Smooth muscle cell (in vitro differentiated cells): Measurements from ENCODE around the gene WASF1. TPM values are rescaled to one million over a fixed set of nuclear protein-coding genes. Genes with fewer than 3 reads are reported as not detected.

Experiments
- DNase-seq: peaks from one replicate; lab custom pipeline; 2025; ENCODE audit not compliant: unreplicated experiment; lab: John Stamatoyannopoulos, UW
- H2AFZ ChIP-seq: fragments of 200-600 bp; sonication (generic); 2 replicates; pipeline ENCODE4 v1.6.0; 2016; ENCODE audit warnings: antibody characterized with exemption, low read depth, mild to moderate bottlenecking
- H3F3A ChIP-seq: fragments of 200-600 bp; sonication (generic); 2 replicates; pipeline ENCODE4 v1.6.0; 2017; ENCODE audit warnings: antibody characterized with exemption, low read depth
- H3K27ac ChIP-seq: fragments of 200-600 bp; sonication (generic); 2 replicates; pipeline ENCODE4 v1.5.1; 2016; ENCODE audit warnings: low read depth, mild to moderate bottlenecking
- H3K27me3 ChIP-seq: fragments of 200-600 bp; sonication (generic); 2 replicates; pipeline ENCODE4 v1.6.1; 2016; ENCODE audit warnings: low read depth, mild to moderate bottlenecking
- H3K36me3 ChIP-seq: fragments of 200-600 bp; sonication (generic); 2 replicates; pipeline ENCODE4 v1.5.1; 2016; ENCODE audit warnings: low read depth
- H3K4me1 ChIP-seq: fragments of 200-600 bp; sonication (generic); 2 replicates; pipeline ENCODE4 v1.5.1; 2016; ENCODE audit warnings: low read depth
- H3K4me2 ChIP-seq: fragments of 200-600 bp; sonication (generic); 2 replicates; pipeline ENCODE4 v1.6.0; 2016; ENCODE audit warnings: mild to moderate bottlenecking
- H3K4me3 ChIP-seq: fragments of 200-600 bp; sonication (generic); 2 replicates; pipeline ENCODE4 v1.5.1; 2016; ENCODE audit warnings: mild to moderate bottlenecking
- H3K79me2 ChIP-seq: fragments of 200-600 bp; sonication (generic); 2 replicates; pipeline ENCODE4 v1.6.0; 2016; ENCODE audit warnings: low read depth, mild to moderate bottlenecking
- H3K9ac ChIP-seq: fragments of 200-600 bp; sonication (generic); 2 replicates; pipeline ENCODE4 v1.6.0; 2016; ENCODE audit warnings: low read depth
- H3K9me3 ChIP-seq: fragments of 200-600 bp; sonication (generic); replicated peaks from 2 replicates; pipeline ENCODE4 v1.5.1; 2016; ENCODE audit warnings: low read depth
- H4K20me1 ChIP-seq: fragments of 200-600 bp; sonication (generic); 2 replicates; pipeline ENCODE4 v1.6.0; 2016; ENCODE audit warnings: low read depth
- WGBS: methylation state at CpG from one replicate; pipeline ENCODE4 v1.1.7; 2016; ENCODE audit warnings: low lambda C conversion rate; 5-methylcytosine and 5-hydroxymethylcytosine counted together
- polyA plus RNA-seq: library from polyadenylated mRNA; unstranded; fragments of >200 nt; fragmentation: Nextera tagmentation; extraction: Ambion mirVana; gene quantifications from 2 replicates; pipeline ENCODE4 v1.2.1, GENCODE V29; 2016
- total RNA-seq: library from RNA; depleted of rRNA; stranded (reverse); fragments of >200 nt; gene quantifications from 2 replicates; pipeline ENCODE4 v1.2.3, GENCODE V29; 2014
- TF ChIP-seq, protein P1 (sequence below): fragments of 200-600 bp; sonication (generic); IDR thresholded peaks from 2 replicates; pipeline ENCODE4 v1.5.1; 2017; ENCODE audit warnings: borderline replicate concordance, mild to moderate bottlenecking, antibody characterized with exemption; ENCODE audit not compliant: insufficient read depth, poor library complexity, severe bottlenecking

WASF1 gene
- total and polyA plus RNA-seq, 2 experiments from 2014 or later, result 16.9 to 26.5 TPM

GRCh38 chr6:110196874-110197273 lies 17.4 kb upstream of the WASF1 start:
- Histone ChIP-seq H3K9me3 (no peaks in the 10 kb centered on the region), H3K9ac (no peak overlapping the region), H3K27me3 (no peaks in the 10 kb centered on the region), H3F3A (no peaks in the 10 kb centered on the region), H3K79me2 (peaks cover 61% of the 10 kb centered on the region), H3K4me1 (no peaks in the 10 kb centered on the region), H3K36me3 (no peaks in the 10 kb centered on the region), H3K27ac (no peak overlapping the region), H3K4me2 (no peak overlapping the region), H2AFZ (no peak overlapping the region), H3K4me3 (no peak overlapping the region), H4K20me1 (peaks cover 49% of the 10 kb centered on the region)
- DNase-seq, result no peak
- 96% methylated on average over 1 of the region's 1 CpG for WGBS
- TF ChIP-seq, protein P1, sequence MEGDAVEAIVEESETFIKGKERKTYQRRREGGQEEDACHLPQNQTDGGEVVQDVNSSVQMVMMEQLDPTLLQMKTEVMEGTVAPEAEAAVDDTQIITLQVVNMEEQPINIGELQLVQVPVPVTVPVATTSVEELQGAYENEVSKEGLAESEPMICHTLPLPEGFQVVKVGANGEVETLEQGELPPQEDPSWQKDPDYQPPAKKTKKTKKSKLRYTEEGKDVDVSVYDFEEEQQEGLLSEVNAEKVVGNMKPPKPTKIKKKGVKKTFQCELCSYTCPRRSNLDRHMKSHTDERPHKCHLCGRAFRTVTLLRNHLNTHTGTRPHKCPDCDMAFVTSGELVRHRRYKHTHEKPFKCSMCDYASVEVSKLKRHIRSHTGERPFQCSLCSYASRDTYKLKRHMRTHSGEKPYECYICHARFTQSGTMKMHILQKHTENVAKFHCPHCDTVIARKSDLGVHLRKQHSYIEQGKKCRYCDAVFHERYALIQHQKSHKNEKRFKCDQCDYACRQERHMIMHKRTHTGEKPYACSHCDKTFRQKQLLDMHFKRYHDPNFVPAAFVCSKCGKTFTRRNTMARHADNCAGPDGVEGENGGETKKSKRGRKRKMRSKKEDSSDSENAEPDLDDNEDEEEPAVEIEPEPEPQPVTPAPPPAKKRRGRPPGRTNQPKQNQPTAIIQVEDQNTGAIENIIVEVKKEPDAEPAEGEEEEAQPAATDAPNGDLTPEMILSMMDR, result no peak

- H3K9ac ChIP-seq, result no peak overlapping the region
- H3K36me3 ChIP-seq, result no peaks in the 10 kb centered on the region
- no peak overlapping the region for H2AFZ ChIP-seq
- no peaks in the 10 kb centered on the region for H3K4me1 ChIP-seq
- peaks cover 49% of the 10 kb centered on the region for H4K20me1 ChIP-seq
- H3K4me3 ChIP-seq, result no peak overlapping the region
- no peak for DNase-seq
- TF ChIP-seq, protein P1, result no peak
- H3K4me2 ChIP-seq, result no peak overlapping the region
- H3F3A ChIP-seq, result no peaks in the 10 kb centered on the region
- no peaks in the 10 kb centered on the region for H3K9me3 ChIP-seq
- no peaks in the 10 kb centered on the region for H3K27me3 ChIP-seq
- no peak overlapping the region for H3K27ac ChIP-seq
- peaks cover 64% of the 10 kb centered on the region for H3K79me2 ChIP-seq
- 95% methylated on average over 4 of the region's 4 CpGs for WGBS
These were observed 16.2 kb upstream of the WASF1 start for GRCh38 chr6:110195639-110196038.

DNA sequence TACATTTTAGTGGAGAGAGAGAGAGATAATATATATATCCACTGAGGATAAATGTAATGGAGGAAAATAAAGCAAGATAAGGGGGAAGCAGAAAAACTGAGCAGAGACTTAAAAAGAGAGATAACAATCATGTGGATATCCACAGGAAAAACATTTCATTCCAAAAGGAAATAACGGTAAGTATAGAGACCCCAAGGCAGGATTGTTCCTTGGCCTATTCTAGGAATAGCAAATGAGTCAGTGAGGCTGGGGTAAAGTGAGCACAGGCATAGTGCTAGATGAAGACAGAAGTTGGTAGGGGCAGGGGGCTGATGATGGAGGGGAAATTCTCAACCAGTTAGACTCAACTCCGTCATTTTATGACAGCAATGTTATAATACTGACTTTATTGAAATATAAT lies 12.0 kb upstream of the WASF1 start:
- no peak for DNase-seq
- WGBS, result 77% methylated on average over 2 of the region's 2 CpGs
- H3K79me2 ChIP-seq, result peaks cover 69% of the 10 kb centered on the region

GRCh38 chr6:110190726-110191125 lies 11.3 kb upstream of the WASF1 start:
- Histone ChIP-seq H4K20me1 (peaks cover 74% of the 10 kb centered on the region), H2AFZ (no peak overlapping the region), H3K27me3 (no peaks in the 10 kb centered on the region), H3K4me2 (no peak overlapping the region), H3K9me3 (no peaks in the 10 kb centered on the region), H3K4me3 (no peak overlapping the region), H3K9ac (no peak overlapping the region), H3K4me1 (no peaks in the 10 kb centered on the region), H3K36me3 (no peaks in the 10 kb centered on the region), H3K27ac (no peak overlapping the region), H3K79me2 (peaks cover 71% of the 10 kb centered on the region), H3F3A (no peaks in the 10 kb centered on the region)
- WGBS, result 83% methylated on average over 6 of the region's 6 CpGs
- TF ChIP-seq, protein P1, result no peak
- no peak for DNase-seq

More for the DNA sequence above, 12.0 kb upstream of the WASF1 start:
- H3K27me3 ChIP-seq, result no peaks in the 10 kb centered on the region
- H3K9ac ChIP-seq, result no peak overlapping the region
- TF ChIP-seq, protein P1, result no peak
- no peaks in the 10 kb centered on the region for H3K9me3 ChIP-seq
- H2AFZ ChIP-seq, result no peak overlapping the region
- peaks cover 66% of the 10 kb centered on the region for H4K20me1 ChIP-seq
- H3F3A ChIP-seq, result no peaks in the 10 kb centered on the region
- no peak overlapping the region for H3K4me3 ChIP-seq
- H3K4me2 ChIP-seq, result no peak overlapping the region
- no peaks in the 10 kb centered on the region for H3K4me1 ChIP-seq
- no peak overlapping the region for H3K27ac ChIP-seq
- H3K36me3 ChIP-seq, result no peaks in the 10 kb centered on the region
